ENCODE data around the gene RAP2C.

RAP2C gene

DNA sequence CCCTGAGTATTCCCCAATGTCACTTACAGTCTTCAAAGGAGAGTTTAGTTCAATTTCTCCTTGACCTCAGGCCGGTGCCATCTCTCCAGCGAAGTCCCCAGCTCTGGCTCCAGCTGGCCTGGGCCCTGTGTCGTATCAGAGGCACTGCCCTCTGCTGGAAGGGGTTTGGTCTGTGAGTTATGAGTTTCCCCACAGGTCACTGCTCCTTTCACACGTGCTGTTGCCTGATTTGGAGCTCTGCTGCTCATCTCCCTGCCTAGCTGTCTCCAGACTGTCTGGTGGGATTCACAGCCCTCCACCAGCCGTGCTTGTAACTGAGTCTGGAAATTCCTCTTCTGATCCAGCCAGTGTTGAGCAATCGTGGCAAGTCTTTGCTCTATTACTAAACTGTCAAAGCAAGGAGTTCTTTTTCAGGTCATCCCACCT, at the start of gene RAP2C:
Gene RAP2C, minus strand, starts transcription at position 105 of the 426 bp plus-strand sequence. CDS start 2,179 bp downstream, outside the sequence.
- DNase-seq: peak; percentile 52

DNA sequence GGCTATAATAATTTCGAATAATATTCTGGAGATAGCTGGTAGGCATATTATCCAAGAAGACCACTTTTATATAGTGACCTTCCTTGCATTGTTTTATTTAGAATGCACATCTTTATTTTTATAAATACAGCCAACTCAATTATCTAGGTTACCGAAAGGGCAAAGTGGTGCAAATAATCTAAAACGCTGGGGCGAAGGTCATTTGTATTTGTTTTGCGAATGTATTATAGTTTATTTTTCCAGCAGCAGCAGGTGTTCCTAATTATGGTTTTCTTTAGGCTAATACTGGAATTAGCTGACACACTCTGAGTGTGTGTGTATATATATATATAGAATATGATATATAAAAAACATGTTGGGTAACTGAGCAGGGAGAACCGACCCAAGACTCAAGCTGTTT, 48.1 kb upstream of the RAP2C start:
- DNase-seq: no peak

DNA sequence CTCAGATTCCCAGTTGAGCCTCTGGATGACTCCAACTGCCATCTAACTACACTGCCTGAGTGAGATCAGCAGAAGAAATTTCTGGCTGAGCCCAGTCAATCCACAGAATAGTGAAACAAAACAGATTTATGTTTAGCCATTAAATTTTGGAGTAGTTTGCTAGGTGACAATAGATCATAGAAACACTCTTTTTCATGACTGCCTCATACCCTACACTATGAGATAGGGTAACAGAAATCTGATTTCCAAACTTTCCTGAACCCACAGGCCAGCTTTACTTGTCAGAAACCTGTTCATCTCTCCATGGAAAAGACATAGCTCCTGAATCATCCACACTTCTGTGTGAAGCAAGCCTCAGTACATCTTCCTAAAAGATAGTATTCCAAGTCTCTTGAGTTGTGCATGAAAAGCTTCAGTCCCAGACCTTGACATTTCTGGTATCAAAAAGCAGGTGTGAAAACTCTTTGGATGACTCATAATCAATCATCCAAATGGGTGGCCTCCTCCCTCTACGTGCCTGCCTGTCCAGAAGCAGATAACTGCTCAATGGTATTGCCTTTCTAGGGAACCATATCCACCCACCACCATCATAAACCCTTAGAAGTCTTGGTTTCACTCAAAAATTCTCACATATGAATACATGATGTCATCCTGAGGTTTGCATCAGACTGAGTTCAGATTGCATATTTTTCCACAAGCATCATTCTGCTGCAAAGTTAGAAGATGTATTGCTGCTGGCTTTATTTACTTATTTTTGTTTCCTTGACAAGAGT, 47.5 kb upstream of the RAP2C start:
- no peak for DNase-seq

DNA sequence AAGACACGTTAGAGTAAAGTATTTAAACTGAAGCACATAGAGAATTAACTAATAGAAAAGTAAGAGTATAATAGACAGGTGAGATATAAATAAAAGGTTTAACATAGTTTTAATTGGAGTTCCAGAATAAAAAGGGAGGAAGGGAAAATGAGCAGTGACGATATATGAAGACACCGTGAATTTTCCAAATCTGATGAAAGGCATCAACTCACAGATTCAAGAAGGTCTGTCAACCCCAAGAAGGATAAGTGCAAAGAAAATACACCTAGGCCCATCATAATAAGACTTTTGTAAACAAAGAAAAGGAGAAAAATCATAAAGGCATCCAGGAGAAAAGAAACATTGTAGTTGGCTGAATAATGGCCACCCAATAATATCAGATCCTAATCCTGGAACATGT, 43.9 kb upstream of the RAP2C start:
- no peak for DNase-seq

DNA sequence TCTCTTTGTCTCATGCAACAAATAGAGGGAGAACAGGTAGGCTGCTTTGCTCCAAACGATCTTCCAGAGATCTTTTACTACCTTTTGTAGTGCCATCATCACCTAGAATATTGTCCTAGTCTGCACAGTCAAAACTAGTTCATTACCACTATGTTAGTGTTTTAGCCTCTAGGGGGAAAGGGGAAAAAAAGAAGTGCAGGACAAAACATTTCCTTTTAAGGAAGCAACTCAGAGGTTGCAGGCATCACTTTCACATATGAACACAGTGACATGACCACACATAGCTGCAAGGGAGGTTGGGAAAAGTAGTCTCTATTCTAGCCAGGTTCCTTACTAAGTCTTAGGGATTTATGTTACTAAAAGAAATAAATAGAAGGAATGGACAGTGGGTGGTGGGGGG, 39.3 kb upstream of the RAP2C start:
- no peak for DNase-seq

DNA sequence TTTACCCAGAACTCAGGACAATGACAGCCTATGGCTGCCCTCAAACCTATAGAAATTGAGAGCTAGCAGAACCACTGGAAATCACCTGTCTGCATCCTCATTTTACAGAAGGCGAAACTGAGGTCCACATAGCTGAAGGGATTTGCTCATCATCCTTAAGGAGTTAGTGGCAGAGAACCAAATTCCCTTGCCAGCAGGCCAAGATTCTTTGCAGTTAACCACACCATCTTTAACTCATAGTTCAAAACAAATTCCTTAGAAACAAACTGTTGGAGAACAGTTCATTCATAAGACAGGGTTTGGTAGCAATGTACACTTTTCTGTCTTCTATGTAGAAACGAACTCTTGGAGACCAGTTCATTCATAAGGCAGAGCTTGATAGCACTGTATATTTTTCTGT, 37.9 kb upstream of the RAP2C start:
- no peak for DNase-seq

DNA sequence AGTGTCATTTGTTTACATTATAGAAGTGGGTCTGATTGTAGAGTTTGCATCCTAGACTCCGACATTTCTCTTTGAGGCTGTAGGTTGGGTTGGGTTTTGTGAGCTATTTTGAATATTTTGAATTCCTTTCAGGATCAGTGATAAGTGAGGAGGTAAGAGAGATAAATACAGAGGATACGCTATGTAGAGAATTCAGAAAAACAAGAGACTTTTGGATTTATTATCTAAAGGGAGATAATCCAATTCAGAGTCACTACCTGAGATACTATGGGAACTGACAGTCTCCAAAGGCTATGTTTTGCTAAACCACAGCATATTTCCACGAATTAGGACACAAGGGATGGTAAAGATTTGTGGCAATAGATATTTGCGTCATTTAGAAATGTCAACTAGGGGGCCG, 16.9 kb upstream of the RAP2C start:
- no peak for DNase-seq

DNA sequence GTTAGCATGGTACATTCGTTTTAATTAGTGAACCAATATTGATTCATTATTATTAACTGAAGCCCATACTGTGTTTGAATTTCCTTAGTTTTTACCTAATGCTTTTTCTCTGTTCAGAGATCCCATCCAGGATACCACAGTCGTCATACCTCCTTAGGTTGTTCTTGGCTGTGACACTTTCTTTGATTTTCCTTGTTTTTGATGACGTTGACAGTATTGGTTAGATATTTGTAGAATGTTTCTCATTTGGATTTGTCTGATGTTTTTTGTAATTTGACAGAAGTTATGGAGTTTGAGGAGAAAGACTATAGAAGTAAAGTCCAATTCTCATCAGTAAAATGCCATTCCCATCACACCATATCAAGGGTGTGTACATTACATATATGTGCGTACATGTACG, 16.2 kb upstream of the RAP2C start:
- no peak for DNase-seq

DNA sequence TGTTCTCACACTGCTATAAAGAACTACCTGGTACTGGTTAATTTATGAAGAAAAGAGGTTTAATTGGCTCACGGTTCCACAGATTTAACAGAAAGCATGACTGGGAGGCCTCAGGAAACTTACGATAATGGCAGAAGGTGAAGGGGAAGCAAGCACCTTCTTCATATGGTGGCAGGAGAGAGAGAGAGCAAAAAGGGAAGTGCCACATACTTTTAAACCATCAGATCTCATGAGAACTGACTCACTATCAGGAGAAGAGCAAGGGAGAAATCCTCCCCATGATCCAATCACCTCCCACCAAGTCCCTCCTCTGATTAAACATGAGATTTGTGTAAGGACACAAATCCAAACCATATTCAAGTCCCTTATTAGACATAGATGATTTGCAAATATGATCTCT, 12.3 kb upstream of the RAP2C start:
- DNase-seq: no peak

DNA sequence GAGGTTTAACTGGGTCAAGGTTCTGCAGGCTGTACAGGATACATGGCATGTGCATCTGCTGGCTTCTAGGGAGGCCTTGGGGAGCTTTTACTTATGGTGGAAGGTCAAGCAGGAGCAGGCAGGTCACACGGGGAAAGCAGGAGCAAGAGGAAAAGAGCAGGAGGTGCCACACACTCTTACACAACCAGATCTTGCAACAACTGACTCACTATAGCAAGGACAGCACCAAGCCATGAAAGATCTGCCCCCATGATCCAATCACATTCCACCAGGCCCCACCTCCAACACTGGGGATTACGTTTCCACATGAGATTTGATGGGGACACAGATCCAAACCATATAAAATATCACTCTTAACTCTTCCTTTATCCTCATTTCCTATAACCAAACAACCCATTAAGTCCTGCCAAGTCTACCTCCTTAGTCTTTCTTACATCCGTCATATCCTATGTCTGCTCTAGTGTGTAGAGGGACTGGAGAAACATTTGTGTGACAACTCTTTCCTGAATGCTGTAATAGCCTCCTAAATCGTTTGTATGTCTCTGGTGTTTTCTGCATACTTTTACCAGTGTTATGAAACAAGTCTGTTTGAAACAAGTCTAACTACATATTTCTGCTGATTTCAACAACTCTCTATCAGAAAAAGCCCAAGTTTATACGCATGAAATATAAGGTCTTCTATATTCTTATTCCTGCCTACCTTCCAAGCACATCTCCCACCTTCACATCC, 8.3 kb upstream of the RAP2C start:
- DNase-seq: no peak

DNA sequence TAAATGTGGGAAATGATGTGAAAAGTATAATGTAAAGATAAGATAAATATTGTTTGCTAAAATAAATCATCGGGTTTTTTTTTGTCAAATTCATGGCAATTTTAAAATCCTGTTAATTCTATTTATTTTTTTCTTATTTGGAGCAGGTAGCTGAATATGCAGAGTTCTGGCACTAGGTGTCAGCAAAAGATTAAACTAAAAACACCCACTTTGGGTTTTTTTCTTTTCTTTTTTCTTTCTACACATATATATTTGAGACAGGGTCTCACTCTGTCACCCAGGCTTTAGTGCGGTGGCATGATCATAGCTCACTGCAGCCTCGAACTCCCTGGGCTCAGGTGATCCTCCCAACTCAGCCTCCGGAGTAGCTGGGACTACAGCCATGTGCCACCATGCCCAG, 6.9 kb upstream of the RAP2C start:
- no peak for DNase-seq

DNA sequence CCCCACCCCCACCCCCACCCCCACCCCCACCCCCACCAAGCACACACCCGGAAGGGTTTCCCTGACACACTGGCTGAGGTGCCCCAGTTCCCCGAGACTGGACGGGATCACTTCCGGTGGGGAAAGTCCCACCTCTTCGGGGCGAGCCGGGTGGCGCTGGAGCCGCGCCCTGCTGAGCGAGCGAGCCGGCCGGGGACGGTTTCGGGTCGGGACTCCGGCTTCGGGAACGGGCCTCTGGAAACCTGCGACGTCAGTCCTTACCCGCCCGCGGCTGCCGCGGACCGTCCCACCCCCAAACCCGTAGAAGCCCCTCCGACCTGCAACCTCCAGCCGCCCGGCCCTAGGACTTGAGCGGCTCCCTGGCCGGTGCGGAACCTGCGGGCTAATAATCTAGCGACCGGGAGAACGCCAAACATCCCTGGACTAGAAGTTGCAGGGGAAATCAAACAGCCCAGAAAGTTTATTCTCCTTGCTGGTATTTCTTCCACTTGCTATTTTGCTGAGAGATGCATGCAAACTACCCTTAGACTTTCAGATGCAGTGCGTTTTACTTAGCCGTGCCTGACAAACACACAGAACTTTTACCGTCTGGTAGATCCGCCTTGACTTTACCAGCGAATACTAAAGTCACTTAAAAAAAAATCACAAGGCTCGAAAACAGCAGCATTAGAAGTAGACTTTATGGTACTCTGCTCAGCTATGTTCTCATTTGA, 991 bp downstream of the RAP2C start:
- peak; percentile 76 for DNase-seq

DNA sequence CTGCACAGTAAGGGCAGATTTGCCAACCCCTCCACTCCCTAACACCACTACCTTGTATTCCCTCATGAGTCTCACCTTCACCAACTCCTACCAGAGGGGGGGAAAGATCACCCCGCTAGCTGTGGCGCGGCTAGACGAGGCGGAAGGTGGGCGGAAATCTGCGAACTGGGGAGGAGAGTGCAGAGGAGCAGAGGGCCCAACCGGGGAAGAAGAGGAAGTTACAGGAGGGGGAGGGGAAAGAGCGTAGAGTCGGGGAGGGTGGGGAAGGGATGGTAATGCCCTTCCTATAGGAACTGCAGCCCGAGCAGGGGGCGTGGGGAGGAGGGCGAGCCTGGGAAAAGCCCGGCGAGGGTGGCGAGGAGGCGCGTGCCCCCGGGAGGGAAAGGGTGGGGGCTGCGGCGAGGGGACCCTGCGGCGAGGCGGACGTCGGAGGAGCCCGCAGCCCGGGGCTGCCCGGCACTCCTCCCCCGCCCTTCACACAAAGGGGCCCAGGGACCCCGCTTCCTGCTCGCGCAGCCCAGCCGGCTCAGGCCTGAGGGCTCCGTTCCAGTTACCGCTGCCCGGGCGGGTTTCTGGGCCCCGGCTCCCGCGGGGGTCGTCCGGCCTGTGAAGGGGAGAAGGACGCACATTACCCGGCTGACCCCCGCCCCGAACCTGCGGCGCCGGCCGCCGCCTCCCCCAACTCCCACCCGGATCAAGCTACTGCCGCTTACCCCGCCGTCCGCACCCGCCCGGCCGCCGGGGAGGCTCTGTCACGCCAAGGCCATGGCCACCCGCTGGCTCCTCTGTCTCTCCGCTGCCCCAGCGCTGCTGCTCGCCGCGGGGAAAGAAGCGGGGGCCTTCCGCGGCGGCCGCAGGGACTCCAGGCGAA, 1.8 kb downstream of the RAP2C start:
- DNase-seq: peak; percentile 70

DNA sequence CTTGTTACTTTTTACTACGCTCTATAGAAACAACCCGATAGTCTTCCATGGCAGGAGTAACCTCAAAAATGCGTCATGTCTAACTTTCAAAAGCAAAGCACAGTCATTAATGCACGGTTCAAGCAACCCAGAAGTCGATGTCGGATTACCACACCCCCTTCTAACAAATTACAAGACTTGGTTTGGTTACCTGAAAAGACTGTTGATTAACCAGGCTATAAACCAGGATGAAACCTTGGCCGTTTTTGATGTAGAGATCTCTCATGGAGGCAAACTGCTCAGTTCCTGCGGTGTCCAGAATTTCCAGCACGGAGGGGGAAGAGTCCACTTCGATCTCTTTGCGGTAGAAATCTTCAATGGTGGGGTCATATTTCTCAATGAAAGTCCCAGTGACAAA, 2.4 kb downstream of the RAP2C start:
- DNase-seq: no peak

DNA sequence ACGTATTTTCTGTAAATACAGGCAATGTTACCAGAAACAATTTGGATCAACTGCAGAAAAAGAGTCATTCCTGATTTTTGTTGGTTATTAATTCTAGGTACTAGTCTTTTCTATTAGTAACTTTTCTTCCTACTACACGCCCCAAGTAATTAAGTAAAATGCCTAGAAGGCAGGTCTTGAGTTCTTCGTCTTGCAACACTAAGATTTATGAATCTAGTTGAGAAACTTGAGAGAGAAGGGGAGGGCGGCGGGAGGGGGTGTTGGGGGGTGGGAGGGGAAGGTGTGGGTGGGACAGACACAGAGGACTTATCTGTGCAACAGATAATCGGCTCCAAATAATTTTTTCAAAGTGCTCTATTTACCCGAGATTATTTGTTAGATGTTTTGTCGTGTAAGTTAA, 3.0 kb downstream of the RAP2C start:
- peak; percentile 4 for DNase-seq

DNA sequence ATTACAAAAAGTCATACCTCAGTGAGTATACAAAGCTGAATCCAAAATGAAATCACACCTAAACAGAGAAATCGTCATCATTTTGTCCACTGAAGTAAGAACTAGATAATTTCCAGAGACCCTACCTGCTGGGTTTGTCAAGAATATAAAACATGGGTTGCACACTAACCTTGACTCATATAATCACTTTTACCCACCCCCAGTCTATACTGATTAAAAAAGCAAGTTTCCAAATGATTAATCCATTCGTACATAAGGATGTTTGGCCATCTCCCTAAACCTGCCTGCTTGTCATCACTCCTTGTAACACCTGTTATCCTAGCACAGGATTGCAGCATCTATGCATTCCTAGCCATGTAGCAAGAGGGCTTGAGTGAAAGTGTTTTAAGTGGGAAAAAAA, 4.7 kb downstream of the RAP2C start:
- no peak for DNase-seq

DNA sequence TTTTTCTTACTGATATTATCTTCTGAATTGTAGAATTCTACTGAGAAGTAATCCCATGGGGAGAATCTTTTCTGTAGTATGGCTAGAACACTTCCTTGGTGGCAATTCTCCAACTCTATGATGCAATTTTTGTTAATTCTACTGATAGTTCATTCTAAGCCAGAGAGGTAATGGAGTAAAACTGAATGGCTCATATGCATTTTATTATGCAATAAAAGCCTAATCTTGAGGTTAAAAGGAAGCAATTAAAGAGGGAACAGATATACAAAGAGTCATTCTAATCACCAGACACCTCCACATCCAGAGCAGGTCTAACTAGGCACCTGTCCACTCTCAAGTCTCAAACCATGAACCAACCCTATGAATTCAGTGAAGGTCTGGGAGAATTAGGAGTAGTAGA, 9.7 kb downstream of the RAP2C start:
- DNase-seq: no peak

DNA sequence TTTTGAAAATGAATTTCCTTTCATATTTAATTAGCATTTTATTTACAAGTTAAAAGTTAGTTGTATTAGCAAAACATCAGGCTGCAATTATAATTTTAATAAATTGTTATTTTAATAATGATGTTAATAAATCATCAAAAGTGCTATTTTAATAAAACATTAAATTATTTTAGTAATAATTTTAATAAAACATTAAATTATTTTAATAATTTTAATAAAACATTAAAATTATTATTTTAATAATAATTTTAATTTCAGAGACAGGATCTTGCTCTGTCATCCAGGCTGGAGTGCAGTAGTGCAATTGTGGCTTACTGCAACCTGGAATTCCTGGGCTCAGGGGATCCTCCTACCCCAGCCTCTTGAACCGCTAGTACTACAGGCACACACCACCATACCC, 10.8 kb downstream of the RAP2C start:
- no peak for DNase-seq

DNA sequence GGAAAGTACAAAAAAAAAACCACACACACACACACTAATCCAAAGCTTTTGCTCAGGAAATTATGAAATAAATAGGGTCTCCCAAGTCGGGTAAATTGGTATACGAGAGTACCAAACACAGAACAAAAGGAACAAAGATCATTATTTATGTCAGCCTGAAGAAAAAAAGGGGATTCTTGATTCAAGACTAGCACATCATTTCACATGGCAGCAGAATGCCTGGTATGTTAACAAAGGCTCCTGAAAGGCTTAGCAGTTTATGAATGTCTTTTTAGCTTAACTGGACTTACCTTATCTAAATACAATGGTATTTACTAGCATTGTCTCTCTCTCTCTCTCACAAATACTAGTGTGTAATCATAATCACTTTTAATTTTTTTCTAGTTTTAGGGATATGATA, 11.3 kb downstream of the RAP2C start:
- DNase-seq: no peak

DNA sequence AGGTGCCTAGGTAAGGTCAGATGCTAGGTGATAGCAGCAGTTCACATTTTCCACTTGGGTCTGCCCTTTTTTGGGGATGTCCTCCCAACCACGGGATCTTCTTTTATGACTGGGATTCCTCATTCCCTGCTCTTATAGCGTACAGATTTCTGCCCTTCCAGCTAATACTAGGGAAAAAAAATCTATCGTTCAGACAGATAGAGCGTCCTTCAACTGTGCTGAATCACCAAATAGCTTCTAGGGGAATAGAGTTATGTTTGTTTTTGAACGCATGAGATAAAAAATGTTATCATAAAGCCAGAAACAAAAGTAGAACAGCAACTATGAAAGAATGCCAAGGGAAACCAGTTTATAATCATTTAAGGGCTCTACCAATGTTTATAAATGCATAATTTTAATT, 13.0 kb downstream of the RAP2C start:
- DNase-seq: no peak

DNA sequence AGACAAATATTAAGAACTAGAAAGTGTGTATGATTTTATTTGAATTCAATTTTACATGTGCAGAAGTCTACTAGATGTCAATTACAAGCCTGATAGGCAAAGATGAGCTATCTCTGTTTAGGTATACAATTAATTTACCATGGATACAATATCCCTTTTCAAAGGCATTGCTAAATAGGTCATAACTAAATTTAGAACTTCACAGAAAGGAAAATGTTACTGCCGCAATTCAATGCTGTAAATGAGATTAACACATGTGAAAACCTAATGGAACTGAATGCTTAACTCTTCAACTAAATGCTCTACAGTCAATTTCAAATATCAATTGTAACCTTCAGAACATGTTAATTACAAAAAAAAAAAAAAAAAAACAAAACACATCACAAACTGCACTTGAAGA, 14.6 kb downstream of the RAP2C start:
- no peak for DNase-seq

DNA sequence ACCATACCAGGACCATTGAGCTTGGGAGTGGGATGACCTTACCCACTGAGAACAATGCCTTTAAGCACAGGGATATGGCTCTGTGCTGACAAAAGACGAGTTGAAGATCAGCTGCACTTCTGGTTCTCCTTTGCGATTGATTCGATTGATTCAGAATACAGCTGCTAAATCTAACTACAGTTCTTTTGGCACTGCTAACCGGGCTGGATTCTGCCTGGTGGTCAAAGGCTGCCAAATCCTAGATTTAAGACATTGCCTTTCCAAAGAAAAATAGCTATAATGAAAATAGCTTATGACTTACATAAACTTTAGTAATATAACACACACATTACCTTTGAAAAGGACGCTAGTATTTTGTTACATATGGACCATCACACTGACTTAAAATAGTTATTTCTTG, 18.3 kb downstream of the RAP2C start:
- no peak for DNase-seq

DNA sequence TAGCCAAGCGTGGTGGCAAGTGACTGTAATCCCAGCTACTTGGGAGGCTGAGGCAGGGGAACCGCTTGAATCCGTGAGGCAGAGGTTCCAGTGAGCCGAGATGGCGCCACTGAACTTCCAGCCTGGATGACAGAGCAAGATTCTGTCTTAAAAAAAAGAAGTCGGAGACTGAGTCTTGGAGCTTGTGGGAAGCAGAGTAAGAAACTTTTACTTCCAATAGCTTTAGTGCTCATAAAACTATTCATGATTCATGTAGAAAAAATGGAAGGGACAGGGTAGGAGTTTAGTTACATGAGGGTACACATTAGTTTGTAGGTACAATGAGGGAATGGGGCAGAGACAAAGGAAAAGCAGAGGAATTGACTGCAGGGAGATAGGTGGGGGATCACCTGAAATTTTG, 19.3 kb downstream of the RAP2C start:
- no peak for DNase-seq
